ENCODE data around the gene ZIC4.

The ZIC4 gene

GRCh38 chr3:147388700-147389580 lies 17.4 kb downstream of the ZIC4 start:
- H3K4me3 ChIP-seq = no peak overlapping the region
- H3K27ac ChIP-seq = no peak overlapping the region
- peak; percentile 35 for DNase-seq (ENCODE audit: low spot score)
- no peak for TF ChIP-seq CTCF (IDR thresholded peaks at IDR 0.05)

GRCh38 chr3:147387885-147388699 lies 18.3 kb downstream of the ZIC4 start:
- Histone ChIP-seq H3K27ac (no peak overlapping the region), H3K4me3 (no peak overlapping the region)
- no peak for TF ChIP-seq CTCF (IDR thresholded peaks at IDR 0.05)
- DNase-seq (ENCODE audit: low spot score) = peak; percentile 2

- no peak overlapping the region for H3K27ac ChIP-seq
- H3K4me3 ChIP-seq = no peak overlapping the region
- no peak for TF ChIP-seq CTCF (IDR thresholded peaks at IDR 0.05)
- peak; percentile 47 for DNase-seq (ENCODE audit: low spot score)
Measured at GRCh38 chr3:147387291-147387884, 19.0 kb downstream of the ZIC4 start.

GRCh38 chr3:147385059-147386012 lies 21.0 kb downstream of the ZIC4 start:
- Histone ChIP-seq H3K27ac (no peak overlapping the region), H3K4me3 (no peak overlapping the region)
- no peak for TF ChIP-seq CTCF (IDR thresholded peaks at IDR 0.05)
- DNase-seq (ENCODE audit: low spot score) = peak; percentile 16

GRCh38 chr3:147384210-147385058 lies 21.9 kb downstream of the ZIC4 start:
- no peak overlapping the region for H3K27ac ChIP-seq
- peak; percentile 26 for DNase-seq (ENCODE audit: low spot score)
- TF ChIP-seq CTCF (IDR thresholded peaks at IDR 0.05) = no peak
- no peak overlapping the region for H3K4me3 ChIP-seq
